HG03159 (cell line): ENCODE data around the gene ZNF483.
"Not testable (repeated sequence)": the region's sequence is repeated elsewhere in the genome, so short reads cannot be mapped to it uniquely, and the experiment has no call there.

Experiments used
- ATAC-seq: cut with Tn5 transposase; IDR thresholded peaks from one replicate; pipeline ENCODE4 v1.9.1; 2021; ENCODE audit warnings: mild to moderate bottlenecking, moderate library complexity; ENCODE audit not compliant: unreplicated experiment

Gene ZNF483

GRCh38 chr9:111542497-111543254, 17.7 kb downstream of the ZNF483 start:
- ATAC-seq: no peak

GRCh38 chr9:111548623-111549022, 23.6 kb downstream of the ZNF483 start:
- ATAC-seq: no peak

GRCh38 chr9:111555425-111555824, 30.4 kb downstream of the ZNF483 start:
- not testable (repeated sequence) for ATAC-seq

GRCh38 chr9:111559000-111559610, 34.1 kb downstream of the ZNF483 start:
- no peak for ATAC-seq

- no peak for ATAC-seq
Measured at GRCh38 chr9:111561165-111561719, 36.3 kb downstream of the ZNF483 start.

GRCh38 chr9:111566234-111566633, 41.3 kb downstream of the ZNF483 start:
- no peak for ATAC-seq

- not testable (repeated sequence) for ATAC-seq
Measured at GRCh38 chr9:111568127-111568526, 43.1 kb downstream of the ZNF483 start.

GRCh38 chr9:111572950-111573604, 48.1 kb downstream of the ZNF483 start:
- no peak for ATAC-seq

- ATAC-seq: no peak
Measured at GRCh38 chr9:111582888-111583287, 57.9 kb downstream of the ZNF483 start.

GRCh38 chr9:111586378-111586777, 61.4 kb downstream of the ZNF483 start:
- ATAC-seq: no peak

- ATAC-seq: no peak
Measured at GRCh38 chr9:111588846-111589245, 63.9 kb downstream of the ZNF483 start.

- peak; percentile 60 for ATAC-seq
Measured at GRCh38 chr9:111597852-111598732, 73.1 kb downstream of the ZNF483 start.

- no peak for ATAC-seq
Measured at GRCh38 chr9:111598733-111599091, 73.7 kb downstream of the ZNF483 start.

GRCh38 chr9:111599092-111599954, 74.3 kb downstream of the ZNF483 start, which contains the start of gene PTGR1:
Gene PTGR1 (minus strand): TSS chr9:111599647. CDS start chr9:111597422, 2,225 bp downstream.
- no peak for ATAC-seq

GRCh38 chr9:111599955-111600343, 75.0 kb downstream of the ZNF483 start:
- ATAC-seq: no peak

- ATAC-seq: no peak
Measured at GRCh38 chr9:111601237-111602018, 76.4 kb downstream of the ZNF483 start.

- no peak for ATAC-seq
Measured at GRCh38 chr9:111603041-111603440, 78.1 kb downstream of the ZNF483 start.

- ATAC-seq: no peak
Measured at GRCh38 chr9:111604054-111604615, 79.2 kb downstream of the ZNF483 start.
